ENCODE data around the gene APOBEC3C.

DNA sequence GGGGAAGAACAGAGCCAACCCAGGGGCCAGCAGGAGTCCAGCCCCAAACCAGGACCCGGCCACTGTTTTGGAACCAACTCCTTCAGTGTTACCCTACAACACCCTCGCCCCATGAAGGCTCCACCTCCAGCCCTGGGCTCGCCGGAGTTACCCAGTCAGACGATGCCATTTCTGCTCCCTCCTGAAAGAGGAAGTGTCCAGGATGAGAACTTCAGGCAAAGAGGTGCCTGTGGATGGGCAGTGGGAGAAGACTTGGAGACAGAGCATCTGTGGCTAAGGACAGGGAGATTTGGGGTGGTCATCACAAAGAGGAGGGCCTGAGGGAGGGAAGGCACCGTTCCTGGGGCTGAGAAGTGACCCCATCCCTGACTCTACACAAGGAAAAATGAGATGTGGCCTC is 18.0 kb upstream of the APOBEC3C start:
- no peak for TF ChIP-seq POLR2A (IDR thresholded peaks at IDR 0.05)
- TF ChIP-seq, protein P1, sequence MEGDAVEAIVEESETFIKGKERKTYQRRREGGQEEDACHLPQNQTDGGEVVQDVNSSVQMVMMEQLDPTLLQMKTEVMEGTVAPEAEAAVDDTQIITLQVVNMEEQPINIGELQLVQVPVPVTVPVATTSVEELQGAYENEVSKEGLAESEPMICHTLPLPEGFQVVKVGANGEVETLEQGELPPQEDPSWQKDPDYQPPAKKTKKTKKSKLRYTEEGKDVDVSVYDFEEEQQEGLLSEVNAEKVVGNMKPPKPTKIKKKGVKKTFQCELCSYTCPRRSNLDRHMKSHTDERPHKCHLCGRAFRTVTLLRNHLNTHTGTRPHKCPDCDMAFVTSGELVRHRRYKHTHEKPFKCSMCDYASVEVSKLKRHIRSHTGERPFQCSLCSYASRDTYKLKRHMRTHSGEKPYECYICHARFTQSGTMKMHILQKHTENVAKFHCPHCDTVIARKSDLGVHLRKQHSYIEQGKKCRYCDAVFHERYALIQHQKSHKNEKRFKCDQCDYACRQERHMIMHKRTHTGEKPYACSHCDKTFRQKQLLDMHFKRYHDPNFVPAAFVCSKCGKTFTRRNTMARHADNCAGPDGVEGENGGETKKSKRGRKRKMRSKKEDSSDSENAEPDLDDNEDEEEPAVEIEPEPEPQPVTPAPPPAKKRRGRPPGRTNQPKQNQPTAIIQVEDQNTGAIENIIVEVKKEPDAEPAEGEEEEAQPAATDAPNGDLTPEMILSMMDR (IDR thresholded peaks at IDR 0.05): no peak

Measured in ovary (tissue), 3 donors.